SK-N-SH (cell line): ENCODE measurements around the gene PLA2G4C. TPM values are rescaled to one million over a fixed set of nuclear protein-coding genes. Genes with fewer than 3 reads are reported as not detected.

Source experiments
- CTCF ChIA-PET: fragments of 300-600, 350-600 bp; formaldehyde crosslinking; extraction: SDS; loops from one replicate; lab custom pipeline; 2021; lab: Yijun Ruan, JAX
- POLR2A ChIA-PET: fragments of 350-600 bp; sonication (Branson Sonifier 250); formaldehyde crosslinking; extraction: SDS; loops from one replicate; lab custom pipeline; 2020; ENCODE audit warnings: antibody characterized with exemption, inconsistent platforms; lab: Yijun Ruan, JAX
- DNase-seq: peaks from one replicate; pipeline ENCODE4 v3.0.0; 2012
- H2AFZ ChIP-seq: fragments of 200-600 bp; sonication (generic); 2 replicates; pipeline ENCODE4 v1.8.1; 2016; ENCODE audit warnings: antibody characterized with exemption, mild to moderate bottlenecking, low read depth
- H3F3A ChIP-seq: fragments of 200-600 bp; sonication (generic); replicated peaks from 2 replicates; pipeline ENCODE3; 2016; ENCODE audit warnings: antibody characterized with exemption, mild to moderate bottlenecking; ENCODE audit not compliant: insufficient read depth
- H3K27ac ChIP-seq, 2 experiments: fragments of 200-500 bp in 1 of 2; fragments of 200-600 bp in 1 of 2; sonication (Bioruptor generic) in 1 of 2; sonication (generic), shearing (Covaris generic) in 1 of 2; 2 replicates each; pipeline versions ENCODE4 v1.5.1 to v1.6.1; 2014 to 2016; ENCODE audit warnings: low read depth in 2 of 2, inconsistent platforms in 1 of 2, low read length in 1 of 2, mild to moderate bottlenecking in 1 of 2, mixed read lengths in 1 of 2
- H3K27me3 ChIP-seq: fragments of 200-600 bp; sonication (generic), shearing (Covaris generic); 2 replicates; pipeline ENCODE4 v1.6.1; 2016; ENCODE audit warnings: mixed run types; ENCODE audit not compliant: insufficient read depth
- H3K36me3 ChIP-seq, 2 experiments: fragments of 200-500 bp in 1 of 2; fragments of 200-600 bp in 1 of 2; sonication (Bioruptor generic) in 1 of 2; sonication (generic) in 1 of 2; replicated peaks in 1 of 2; 2 replicates each; pipeline versions ENCODE3 to v1.5.1; 2014 to 2016; ENCODE audit warnings: low read length in 1 of 2, mild to moderate bottlenecking in 1 of 2; ENCODE audit not compliant: insufficient read depth in 2 of 2, control insufficient read depth in 1 of 2
- H3K4me1 ChIP-seq, 2 experiments: fragments of 200-500 bp in 1 of 2; fragments of 200-600 bp in 1 of 2; sonication (Bioruptor generic) in 1 of 2; sonication (generic), shearing (Covaris generic) in 1 of 2; 2 replicates each; pipeline versions ENCODE4 v1.5.1 to v1.6.1; 2014 to 2016; ENCODE audit warnings: low read depth in 1 of 2, low read length in 1 of 2, mixed run types in 1 of 2; ENCODE audit not compliant: insufficient read depth in 2 of 2, control insufficient read depth in 1 of 2
- H3K4me2 ChIP-seq: fragments of 200-600 bp; sonication (generic), shearing (Covaris generic); 2 replicates; pipeline ENCODE4 v1.6.1; 2017; ENCODE audit warnings: mixed run types
- H3K4me3 ChIP-seq, 2 experiments: fragments of 200-500 bp in 1 of 2; fragments of 200-600 bp in 1 of 2; sonication (Bioruptor generic) in 1 of 2; sonication (generic), shearing (Covaris generic) in 1 of 2; 2 replicates each; pipeline versions ENCODE4 v1.5.1 to v1.8.1; 2014 to 2016; ENCODE audit warnings: low read depth in 2 of 2, inconsistent platforms in 1 of 2, low read length in 1 of 2, mild to moderate bottlenecking in 1 of 2, mixed read lengths in 1 of 2, moderate library complexity in 1 of 2
- H3K79me2 ChIP-seq: fragments of 200-600 bp; sonication (generic); 2 replicates; pipeline ENCODE4 v1.8.1; 2017; ENCODE audit warnings: mild to moderate bottlenecking; ENCODE audit not compliant: insufficient read depth
- H3K9ac ChIP-seq: fragments of 200-600 bp; sonication (generic); 2 replicates; pipeline ENCODE4 v1.6.1; 2017; ENCODE audit warnings: mixed run types
- H3K9me2 ChIP-seq: fragments of 200-600 bp; sonication (generic); 2 replicates; pipeline ENCODE4 v1.6.1; 2017; ENCODE audit warnings: mixed run types
- H3K9me3 ChIP-seq: fragments of 200-600 bp; sonication (generic); 2 replicates; pipeline ENCODE4 v1.6.1; 2017; ENCODE audit warnings: mixed run types, mild to moderate bottlenecking, moderate library complexity
- H4K20me1 ChIP-seq: fragments of 200-600 bp; sonication (generic); 2 replicates; pipeline ENCODE4 v1.6.1; 2017; ENCODE audit warnings: mild to moderate bottlenecking, mixed run types; ENCODE audit not compliant: insufficient read depth
- EZH2phosphoT487 ChIP-seq: fragments of 200-600 bp; sonication (generic); IDR thresholded peaks from 2 replicates; pipeline ENCODE4 v1.6.1; 2017; ENCODE audit warnings: low read depth, mixed run types, mild to moderate bottlenecking, antibody characterized with exemption, moderate library complexity, borderline replicate concordance
- FOXJ3 ChIP-seq: sonication (generic); formaldehyde crosslinking; IDR thresholded peaks from 2 replicates; pipeline ENCODE4 v1.5.1; 2020; ENCODE audit warnings: mild to moderate bottlenecking, missing genetic modification reagents
- GATA2 ChIP-seq: sonication (generic); formaldehyde crosslinking; IDR thresholded peaks from 2 replicates; pipeline ENCODE4 v1.5.0; 2020; ENCODE audit warnings: mild to moderate bottlenecking, missing genetic modification reagents
- POLR2AphosphoS5 ChIP-seq: IDR thresholded peaks from 2 replicates; pipeline ENCODE4 v1.6.1; 2012; ENCODE audit warnings: low read depth, low read length
- TAF1 ChIP-seq: IDR thresholded peaks from 2 replicates; pipeline ENCODE4 v1.6.1; 2012; ENCODE audit warnings: low read depth, mild to moderate bottlenecking, low read length, moderate library complexity, borderline replicate concordance
- TCF12 ChIP-seq: IDR thresholded peaks from 2 replicates; pipeline ENCODE4 v1.4.0; 2012
- WGBS: methylation state at CpG from one replicate; pipeline ENCODE4 v1.1.6; 2017; ENCODE audit warnings: low lambda C conversion rate; 5-methylcytosine and 5-hydroxymethylcytosine counted together
- polyA plus RNA-seq, 3 experiments: library from polyadenylated mRNA; depleted of rRNA; stranded (reverse); fragments of >200 nt; gene quantifications; 2 replicates each; pipeline ENCODE4 v1.2.3, GENCODE V29; 2012
- TF ChIP-seq, protein P1 (sequence below): fragments of 150-350 bp; IDR thresholded peaks from 2 replicates; pipeline ENCODE4 v1.6.1; 2017; ENCODE audit warnings: antibody characterized with exemption, low read length, low read depth, borderline replicate concordance
- TF ChIP-seq, protein P2 (sequence below): IDR thresholded peaks from 2 replicates; pipeline ENCODE4 v1.4.0; 2012; ENCODE audit warnings: low read depth
- TF ChIP-seq, protein P3 (sequence below): IDR thresholded peaks from 2 replicates; pipeline ENCODE4 v1.4.0; 2012; ENCODE audit warnings: low read depth, borderline replicate concordance
- TF ChIP-seq, protein P4 (sequence below): fragments of 150-350 bp; IDR thresholded peaks from 2 replicates; pipeline ENCODE4 v1.6.1; 2016; ENCODE audit warnings: mild to moderate bottlenecking, low read depth, low read length
- TF ChIP-seq, protein P5 (sequence below): IDR thresholded peaks from 2 replicates; pipeline ENCODE4; 2012
- TF ChIP-seq, protein P6 (sequence below): IDR thresholded peaks from 2 replicates; pipeline ENCODE4 v1.4.0; 2012; ENCODE audit warnings: low read depth, borderline replicate concordance
- TF ChIP-seq, protein P7 (sequence below): fragments of 200-600 bp; sonication (generic); IDR thresholded peaks from 2 replicates; pipeline ENCODE4 v1.6.1; 2017; ENCODE audit warnings: antibody characterized with exemption, mild to moderate bottlenecking, moderate library complexity

The PLA2G4C gene
- polyA plus RNA-seq, 1 of the 3 experiments (the other 2 are of a cell fraction): 6.1 TPM

DNA sequence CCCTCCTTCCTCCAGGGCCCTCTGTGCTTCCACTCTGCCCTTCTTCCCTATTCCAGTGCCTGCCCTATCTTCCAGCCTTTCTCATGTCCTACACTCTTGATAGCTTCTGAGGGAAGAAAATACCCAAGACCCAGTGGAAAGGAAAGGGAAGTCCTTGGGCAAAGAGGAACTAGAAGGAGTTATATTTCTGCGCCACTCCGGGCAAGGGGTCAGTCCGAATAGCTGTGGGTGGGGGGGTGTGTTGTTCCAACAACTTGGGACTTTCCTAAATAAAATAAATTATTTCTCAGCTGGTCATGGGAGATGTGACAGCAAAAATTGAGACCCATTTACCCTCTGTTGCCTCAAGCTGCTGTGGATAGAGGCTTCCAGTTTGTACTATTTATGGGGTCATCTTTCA, 89.9 kb downstream of the PLA2G4C start (continued):
- TF ChIP-seq, protein P1, sequence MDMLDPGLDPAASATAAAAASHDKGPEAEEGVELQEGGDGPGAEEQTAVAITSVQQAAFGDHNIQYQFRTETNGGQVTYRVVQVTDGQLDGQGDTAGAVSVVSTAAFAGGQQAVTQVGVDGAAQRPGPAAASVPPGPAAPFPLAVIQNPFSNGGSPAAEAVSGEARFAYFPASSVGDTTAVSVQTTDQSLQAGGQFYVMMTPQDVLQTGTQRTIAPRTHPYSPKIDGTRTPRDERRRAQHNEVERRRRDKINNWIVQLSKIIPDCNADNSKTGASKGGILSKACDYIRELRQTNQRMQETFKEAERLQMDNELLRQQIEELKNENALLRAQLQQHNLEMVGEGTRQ: no peak
- TF ChIP-seq TAF1: no peak
- TF ChIP-seq, protein P2, sequence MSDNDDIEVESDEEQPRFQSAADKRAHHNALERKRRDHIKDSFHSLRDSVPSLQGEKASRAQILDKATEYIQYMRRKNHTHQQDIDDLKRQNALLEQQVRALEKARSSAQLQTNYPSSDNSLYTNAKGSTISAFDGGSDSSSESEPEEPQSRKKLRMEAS: no peak
- no peak for TF ChIP-seq GATA2
- no peak for TF ChIP-seq EZH2phosphoT487
- TF ChIP-seq, protein P3, sequence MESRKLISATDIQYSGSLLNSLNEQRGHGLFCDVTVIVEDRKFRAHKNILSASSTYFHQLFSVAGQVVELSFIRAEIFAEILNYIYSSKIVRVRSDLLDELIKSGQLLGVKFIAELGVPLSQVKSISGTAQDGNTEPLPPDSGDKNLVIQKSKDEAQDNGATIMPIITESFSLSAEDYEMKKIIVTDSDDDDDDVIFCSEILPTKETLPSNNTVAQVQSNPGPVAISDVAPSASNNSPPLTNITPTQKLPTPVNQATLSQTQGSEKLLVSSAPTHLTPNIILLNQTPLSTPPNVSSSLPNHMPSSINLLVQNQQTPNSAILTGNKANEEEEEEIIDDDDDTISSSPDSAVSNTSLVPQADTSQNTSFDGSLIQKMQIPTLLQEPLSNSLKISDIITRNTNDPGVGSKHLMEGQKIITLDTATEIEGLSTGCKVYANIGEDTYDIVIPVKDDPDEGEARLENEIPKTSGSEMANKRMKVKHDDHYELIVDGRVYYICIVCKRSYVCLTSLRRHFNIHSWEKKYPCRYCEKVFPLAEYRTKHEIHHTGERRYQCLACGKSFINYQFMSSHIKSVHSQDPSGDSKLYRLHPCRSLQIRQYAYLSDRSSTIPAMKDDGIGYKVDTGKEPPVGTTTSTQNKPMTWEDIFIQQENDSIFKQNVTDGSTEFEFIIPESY: no peak
- TF ChIP-seq, protein P4, sequence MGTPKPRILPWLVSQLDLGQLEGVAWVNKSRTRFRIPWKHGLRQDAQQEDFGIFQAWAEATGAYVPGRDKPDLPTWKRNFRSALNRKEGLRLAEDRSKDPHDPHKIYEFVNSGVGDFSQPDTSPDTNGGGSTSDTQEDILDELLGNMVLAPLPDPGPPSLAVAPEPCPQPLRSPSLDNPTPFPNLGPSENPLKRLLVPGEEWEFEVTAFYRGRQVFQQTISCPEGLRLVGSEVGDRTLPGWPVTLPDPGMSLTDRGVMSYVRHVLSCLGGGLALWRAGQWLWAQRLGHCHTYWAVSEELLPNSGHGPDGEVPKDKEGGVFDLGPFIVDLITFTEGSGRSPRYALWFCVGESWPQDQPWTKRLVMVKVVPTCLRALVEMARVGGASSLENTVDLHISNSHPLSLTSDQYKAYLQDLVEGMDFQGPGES: no peak
- TF ChIP-seq, all 33 proteins: peak for 0

DNA sequence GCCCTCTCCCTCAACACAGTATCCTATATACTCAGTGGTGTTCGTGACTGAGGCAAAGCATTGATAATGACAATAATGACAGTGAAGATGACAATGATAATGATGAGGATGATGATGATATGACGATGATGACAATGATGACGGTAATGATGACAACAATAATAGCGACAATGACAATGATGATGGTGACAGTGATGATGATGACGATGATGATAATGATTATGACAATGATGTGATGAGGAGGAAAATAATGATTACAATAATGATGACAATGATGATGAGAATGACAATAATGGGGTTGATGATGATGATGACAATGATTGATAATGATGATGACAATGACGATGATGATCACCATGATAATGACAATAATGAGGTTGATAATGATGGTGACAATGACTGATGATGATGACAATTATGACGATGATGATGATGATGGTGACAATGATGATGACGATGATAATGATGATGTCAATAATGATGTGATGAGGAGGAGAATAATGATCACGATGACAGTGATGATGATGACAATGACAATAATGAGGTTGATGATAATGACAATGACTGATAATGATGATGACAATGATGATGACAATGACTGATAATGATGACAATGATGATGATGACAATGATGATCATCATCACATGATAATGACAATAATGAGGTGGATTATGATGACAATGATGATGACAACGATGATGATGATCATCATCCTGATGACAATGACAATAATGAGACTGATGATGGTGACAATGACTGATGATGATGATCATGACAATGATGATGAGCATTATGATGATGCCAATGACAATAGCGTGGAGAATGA, 99.5 kb downstream of the PLA2G4C start:
- no peaks in the 10 kb centered on the region for H4K20me1 ChIP-seq
- TF ChIP-seq, protein P1: no peak
- TF ChIP-seq EZH2phosphoT487: no peak
- TF ChIP-seq GATA2: no peak
- TF ChIP-seq, protein P5, sequence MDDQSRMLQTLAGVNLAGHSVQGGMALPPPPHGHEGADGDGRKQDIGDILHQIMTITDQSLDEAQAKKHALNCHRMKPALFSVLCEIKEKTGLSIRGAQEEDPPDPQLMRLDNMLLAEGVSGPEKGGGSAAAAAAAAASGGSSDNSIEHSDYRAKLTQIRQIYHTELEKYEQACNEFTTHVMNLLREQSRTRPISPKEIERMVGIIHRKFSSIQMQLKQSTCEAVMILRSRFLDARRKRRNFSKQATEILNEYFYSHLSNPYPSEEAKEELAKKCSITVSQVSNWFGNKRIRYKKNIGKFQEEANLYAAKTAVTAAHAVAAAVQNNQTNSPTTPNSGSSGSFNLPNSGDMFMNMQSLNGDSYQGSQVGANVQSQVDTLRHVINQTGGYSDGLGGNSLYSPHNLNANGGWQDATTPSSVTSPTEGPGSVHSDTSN: no peak
- no peak for TF ChIP-seq TCF12
- TF ChIP-seq POLR2AphosphoS5: no peak
- TF ChIP-seq, protein P6, sequence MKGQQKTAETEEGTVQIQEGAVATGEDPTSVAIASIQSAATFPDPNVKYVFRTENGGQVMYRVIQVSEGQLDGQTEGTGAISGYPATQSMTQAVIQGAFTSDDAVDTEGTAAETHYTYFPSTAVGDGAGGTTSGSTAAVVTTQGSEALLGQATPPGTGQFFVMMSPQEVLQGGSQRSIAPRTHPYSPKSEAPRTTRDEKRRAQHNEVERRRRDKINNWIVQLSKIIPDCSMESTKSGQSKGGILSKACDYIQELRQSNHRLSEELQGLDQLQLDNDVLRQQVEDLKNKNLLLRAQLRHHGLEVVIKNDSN: no peak
- TF ChIP-seq, protein P7, sequence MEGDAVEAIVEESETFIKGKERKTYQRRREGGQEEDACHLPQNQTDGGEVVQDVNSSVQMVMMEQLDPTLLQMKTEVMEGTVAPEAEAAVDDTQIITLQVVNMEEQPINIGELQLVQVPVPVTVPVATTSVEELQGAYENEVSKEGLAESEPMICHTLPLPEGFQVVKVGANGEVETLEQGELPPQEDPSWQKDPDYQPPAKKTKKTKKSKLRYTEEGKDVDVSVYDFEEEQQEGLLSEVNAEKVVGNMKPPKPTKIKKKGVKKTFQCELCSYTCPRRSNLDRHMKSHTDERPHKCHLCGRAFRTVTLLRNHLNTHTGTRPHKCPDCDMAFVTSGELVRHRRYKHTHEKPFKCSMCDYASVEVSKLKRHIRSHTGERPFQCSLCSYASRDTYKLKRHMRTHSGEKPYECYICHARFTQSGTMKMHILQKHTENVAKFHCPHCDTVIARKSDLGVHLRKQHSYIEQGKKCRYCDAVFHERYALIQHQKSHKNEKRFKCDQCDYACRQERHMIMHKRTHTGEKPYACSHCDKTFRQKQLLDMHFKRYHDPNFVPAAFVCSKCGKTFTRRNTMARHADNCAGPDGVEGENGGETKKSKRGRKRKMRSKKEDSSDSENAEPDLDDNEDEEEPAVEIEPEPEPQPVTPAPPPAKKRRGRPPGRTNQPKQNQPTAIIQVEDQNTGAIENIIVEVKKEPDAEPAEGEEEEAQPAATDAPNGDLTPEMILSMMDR: no peak
- no peak for TF ChIP-seq FOXJ3 (CRISPR knock-in tag)
- no peaks in the 10 kb centered on the region for H3K9me2 ChIP-seq
- no peaks in the 10 kb centered on the region for H3K4me1 ChIP-seq
- no peak overlapping the region for H3K4me2 ChIP-seq
- no peaks in the 10 kb centered on the region for H3K36me3 ChIP-seq
- no peak overlapping the region for H3K27ac ChIP-seq
- H3K4me3 ChIP-seq: no peak overlapping the region
- DNase-seq: no peak
- no peak overlapping the region for H2AFZ ChIP-seq
- H3K79me2 ChIP-seq: no peaks in the 10 kb centered on the region
- ChIA-PET CTCF (no interaction called here), POLR2A (no interaction called here)
- peaks cover 13% of the 10 kb centered on the region; the same call in 1 of the 2 replicates for H3K27me3 ChIP-seq
- WGBS: 26% methylated on average over 11 of the region's 11 CpGs
- no peak overlapping the region for H3K9ac ChIP-seq
- H3F3A ChIP-seq: no peaks in the 10 kb centered on the region
- H3K9me3 ChIP-seq: no peaks in the 10 kb centered on the region
